Measurements from ENCODE around the gene TMEM178B. TPM values are rescaled to one million over a fixed set of nuclear protein-coding genes. Genes with fewer than 3 reads are reported as not detected.
"Not testable (repeated sequence)": the region's sequence is repeated elsewhere in the genome, so short reads cannot be mapped to it uniquely, and the experiment has no call there.

The TMEM178B gene
- total and polyA plus RNA-seq, 12 donors, result 1.2 to 54.6 (median 25.7) TPM

- H3K27ac ChIP-seq, result no peak overlapping the region
- ATAC-seq, result no peak
- WGBS, 2 donors, result 81 to 86% methylated on average over 14 of the region's 14 CpGs
- no peak for TF ChIP-seq CTCF (IDR thresholded peaks at IDR 0.05)
- no peaks in the 10 kb centered on the region for H3K36me3 ChIP-seq
- H3K27me3 ChIP-seq, result no peaks in the 10 kb centered on the region
- H3K4me1 ChIP-seq, result peaks cover 0 to 5% (median 0%) of the 10 kb centered on the region in 9 donors
- no peak for DNase-seq
- no peak overlapping the region for H3K4me3 ChIP-seq
- H3K9me3 ChIP-seq, result peaks cover 0 to 3% (median 0%) of the 10 kb centered on the region in 11 donors
- intact Hi-C loops (cut with DNase I), result no loop called here
These were observed 88.0 kb downstream of the TMEM178B start for GRCh38 chr7:141161550-141162535.

GRCh38 chr7:141165521-141165920, 91.7 kb downstream of the TMEM178B start:
- DNase-seq (no peak), ATAC-seq (no peak)
- no peak overlapping the region for H3K27ac ChIP-seq
- H3K4me3 ChIP-seq, result no peak overlapping the region
- H3K27me3 ChIP-seq, result no peaks in the 10 kb centered on the region
- intact Hi-C loops (cut with DNase I), result no loop called here
- peaks cover 0 to 3% (median 0%) of the 10 kb centered on the region in 11 donors for H3K9me3 ChIP-seq
- TF ChIP-seq CTCF (IDR thresholded peaks at IDR 0.05), result no peak
- no peaks in the 10 kb centered on the region for H3K36me3 ChIP-seq
- H3K4me1 ChIP-seq, result no peaks in the 10 kb centered on the region
- 48 to 63% methylated on average over 2 of the region's 2 CpGs for WGBS, 2 donors

GRCh38 chr7:141166926-141167325, 93.1 kb downstream of the TMEM178B start:
- DNase-seq, result no peak
- no peaks in the 10 kb centered on the region for H3K27me3 ChIP-seq
- no peak for ATAC-seq
- peaks cover 0 to 3% (median 0%) of the 10 kb centered on the region in 11 donors for H3K9me3 ChIP-seq
- no peak overlapping the region for H3K27ac ChIP-seq
- no peaks in the 10 kb centered on the region for H3K4me1 ChIP-seq
- no peaks in the 10 kb centered on the region for H3K36me3 ChIP-seq
- 82 to 83% methylated on average over 6 of the region's 6 CpGs for WGBS, 2 donors
- intact Hi-C loops (cut with DNase I), result no loop called here
- H3K4me3 ChIP-seq, result no peak overlapping the region
- no peak for TF ChIP-seq CTCF (IDR thresholded peaks at IDR 0.05)

- Histone ChIP-seq H3K27ac (no peak overlapping the region), H3K27me3 (no peaks in the 10 kb centered on the region), H3K9me3 (peaks cover 0 to 3% (median 0%) of the 10 kb centered on the region in 11 donors), H3K36me3 (no peaks in the 10 kb centered on the region), H3K4me1 (no peaks in the 10 kb centered on the region), H3K4me3 (no peak overlapping the region)
- 70 to 79% methylated on average over 11 of the region's 11 CpGs for WGBS, 2 donors
- no peak for TF ChIP-seq CTCF (IDR thresholded peaks at IDR 0.05)
- no peak for ATAC-seq
- intact Hi-C loops (cut with DNase I), result no loop called here
- DNase-seq, result no peak
These were observed 93.6 kb downstream of the TMEM178B start for GRCh38 chr7:141167381-141167964.

- H3K9me3 ChIP-seq; intact Hi-C loops (cut with DNase I); H3K36me3 ChIP-seq; DNase-seq; ATAC-seq; H3K27me3 ChIP-seq; H3K4me3 ChIP-seq; H3K27ac ChIP-seq; H3K4me1 ChIP-seq: not testable (repeated sequence)
- WGBS, 2 donors, result 77 to 84% methylated on average over 2 of the region's 2 CpGs
These were observed 95.3 kb downstream of the TMEM178B start for GRCh38 chr7:141169157-141169556.

GRCh38 chr7:141175728-141176127, 101.9 kb downstream of the TMEM178B start:
- 67 to 69% methylated on average over 1 of the region's 1 CpG for WGBS, 2 donors
- H3K4me3 ChIP-seq; DNase-seq; H3K36me3 ChIP-seq; intact Hi-C loops (cut with DNase I); H3K4me1 ChIP-seq; ATAC-seq; H3K9me3 ChIP-seq; H3K27ac ChIP-seq; H3K27me3 ChIP-seq: not testable (repeated sequence)

GRCh38 chr7:141177120-141177519, 103.3 kb downstream of the TMEM178B start:
- WGBS, 2 donors, result 79 to 89% methylated on average over 5 of the region's 5 CpGs
- H3K36me3 ChIP-seq; H3K27me3 ChIP-seq; intact Hi-C loops (cut with DNase I); H3K4me3 ChIP-seq; H3K4me1 ChIP-seq; ATAC-seq; DNase-seq; H3K27ac ChIP-seq; H3K9me3 ChIP-seq: not testable (repeated sequence)
